Measurements from ENCODE around the gene VPS13D. TPM values are rescaled to one million over a fixed set of nuclear protein-coding genes. Genes with fewer than 3 reads are reported as not detected.

VPS13D gene
- total RNA-seq, 1 experiment from 2014 or later: 33.1 TPM

- Histone ChIP-seq H3K27me3 (ENCODE audit: control insufficient read depth, insufficient read depth, low read length) (no peaks in the 10 kb centered on the region), H3K9me3 (ENCODE audit: control insufficient read depth, insufficient read depth, low read depth, low read length) (no peaks in the 10 kb centered on the region), H3K27ac (ENCODE audit: low read length) (no peak overlapping the region), H3K4me1 (ENCODE audit: control insufficient read depth, insufficient read depth, low read length) (no peaks in the 10 kb centered on the region; the same call in 1 of the 2 replicates), H3K4me3 (ENCODE audit: low read depth in 2 of 2, low read length in 2 of 2) (no peak overlapping the region), H3K36me3 (ENCODE audit: control insufficient read depth, insufficient read depth, low read length) (peaks cover 10% of the 10 kb centered on the region)
- in situ Hi-C loops (cut with HindIII; ENCODE audit: low pct_unique_long_range_greater_than_20kb, low sequenced_read_pairs): no loop called here
- ChIA-PET CTCF (no interaction called here), POLR2A (no interaction called here)
- TF ChIP-seq REST (IDR thresholded peaks at IDR 0.05; ENCODE audit: insufficient read depth in 1 of 2, low read depth in 2 of 2, low read length in 1 of 2): no peak
- TF ChIP-seq CTCF (IDR thresholded peaks at IDR 0.05): no peak
- TF ChIP-seq TCF7L2 (IDR thresholded peaks at IDR 0.05; ENCODE audit: low read depth, low read length): no peak
- TF ChIP-seq POLR2AphosphoS5 (IDR thresholded peaks at IDR 0.05; ENCODE audit: low read depth, low read length): no peak
- TF ChIP-seq SIN3A (IDR thresholded peaks at IDR 0.05; ENCODE audit: borderline replicate concordance, insufficient read depth, low read depth, low read length): no peak
- ATAC-seq: no peak
- TSS peak; percentile 13 for BruUV-seq (replicated peaks)
- intact Hi-C loops (cut with micrococcal nuclease; ENCODE audit: unreplicated experiment): no loop called here
- DNase-seq (ENCODE audit: low read depth, low spot score): no peak
Measured at GRCh38 chr1:12335815-12336214, 106.0 kb downstream of the VPS13D start.

GRCh38 chr1:12336413-12336812, 106.6 kb downstream of the VPS13D start:
- Histone ChIP-seq H3K27ac (ENCODE audit: low read length) (no peak overlapping the region; the same call in 1 of the 2 replicates), H3K4me1 (ENCODE audit: control insufficient read depth, insufficient read depth, low read length) (no peaks in the 10 kb centered on the region; the same call in 1 of the 2 replicates), H3K4me3 (ENCODE audit: low read depth in 2 of 2, low read length in 2 of 2) (no peak overlapping the region), H3K9me3 (ENCODE audit: control insufficient read depth, insufficient read depth, low read depth, low read length) (no peaks in the 10 kb centered on the region), H3K27me3 (ENCODE audit: control insufficient read depth, insufficient read depth, low read length) (no peaks in the 10 kb centered on the region), H3K36me3 (ENCODE audit: control insufficient read depth, insufficient read depth, low read length) (peaks cover 10% of the 10 kb centered on the region)
- POLR2A ChIA-PET: no interaction called here
- BruUV-seq (replicated peaks): no TSS peak
- in situ Hi-C loops (cut with HindIII; ENCODE audit: low pct_unique_long_range_greater_than_20kb, low sequenced_read_pairs) (no loop called here), intact Hi-C loops (cut with micrococcal nuclease; ENCODE audit: unreplicated experiment) (no loop called here)
- DNase-seq (ENCODE audit: low read depth, low spot score) (no peak), ATAC-seq (no peak)
- TF ChIP-seq SIN3A (IDR thresholded peaks at IDR 0.05; ENCODE audit: borderline replicate concordance, insufficient read depth, low read depth, low read length) (no peak), POLR2AphosphoS5 (IDR thresholded peaks at IDR 0.05; ENCODE audit: low read depth, low read length) (no peak), REST (IDR thresholded peaks at IDR 0.05; ENCODE audit: insufficient read depth in 1 of 2, low read depth in 2 of 2, low read length in 1 of 2) (no peak), TCF7L2 (IDR thresholded peaks at IDR 0.05; ENCODE audit: low read depth, low read length) (no peak), CTCF (IDR thresholded peaks at IDR 0.05) (no peak)
- CTCF ChIA-PET: interaction anchor here (0.7 kb wide), 1 partner anchor 60 kb away, joined by 3 read pairs; no protein-coding TSS in a partner anchor

All from Panc1 (cell line).